Erythroblast (primary cell): ENCODE results near the gene IER5L.

Experiments
- GATA1 ChIP-seq: IDR thresholded peaks from 2 replicates; pipeline ENCODE4 v1.6.1; 2011; ENCODE audit warnings: low read depth, mild to moderate bottlenecking, control low read depth, low read length, moderate library complexity
- POLR2A ChIP-seq: IDR thresholded peaks from 2 replicates; pipeline ENCODE4 v1.6.1; 2011; ENCODE audit warnings: mild to moderate bottlenecking, low read length

DNA sequence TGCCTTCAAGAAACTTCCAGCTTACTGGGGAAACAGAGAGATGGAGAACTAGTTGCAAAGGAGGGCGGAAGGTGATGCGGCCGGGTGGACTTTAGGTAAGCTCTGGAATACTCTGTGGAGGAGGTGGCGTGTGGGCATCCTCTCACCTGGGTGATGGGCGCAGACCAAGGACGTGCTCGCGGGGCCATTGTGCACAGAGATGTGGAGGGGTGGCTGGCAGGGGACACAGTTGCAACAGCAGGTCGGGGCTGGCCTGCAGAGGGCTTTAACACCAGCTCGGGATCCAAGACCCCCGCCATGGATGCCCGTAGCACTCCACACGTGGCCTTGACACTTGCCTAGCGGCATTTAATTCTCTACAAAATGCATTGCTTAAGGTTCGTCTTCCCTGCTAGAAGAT lies 26.6 kb downstream of the IER5L start:
- TF ChIP-seq POLR2A = no peak
- no peak for TF ChIP-seq GATA1
